A549 treated with AZD9567 at 1 μM for 4 hours (cell line): ENCODE measurements around the gene AMELX. TPM values are rescaled to one million over a fixed set of nuclear protein-coding genes. Genes with fewer than 3 reads are reported as not detected.

Experiments used
- total RNA-seq: library from RNA; stranded (reverse); fragments of 200-300 nt; extraction: Qiagen RNA extraction; gene quantifications from 5 replicates; pipeline ENCODE4 v1.2.3, GENCODE V29; 2022; ENCODE audit not compliant: insufficient read depth

The AMELX gene
- total RNA-seq, result not detected in 5 replicates

DNA sequence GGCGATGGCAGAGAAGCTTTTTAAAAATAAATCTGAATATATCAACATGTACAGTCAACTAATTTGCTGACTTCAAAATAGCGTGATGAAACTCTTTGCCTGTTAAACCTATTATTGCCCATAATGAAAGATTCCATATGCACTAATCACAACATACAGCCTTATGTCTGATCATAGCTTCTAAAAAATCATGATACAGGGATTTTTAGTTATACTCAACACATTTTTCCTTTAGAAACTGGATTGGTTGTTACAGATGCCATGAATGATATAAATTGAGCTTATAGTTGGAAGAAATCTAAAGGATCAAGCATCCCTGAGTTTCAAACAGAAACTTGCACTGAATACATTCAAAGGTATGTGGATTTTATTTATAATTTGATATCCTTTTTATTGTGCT lies at the start of gene AMELX:
Gene AMELX, plus strand, starts transcription at position 301 of the 400 bp plus-strand sequence. CDS start 1,376 bp downstream, outside the sequence.

Other genes with a start within 250 kb of the AMELX start
- 54.6 to 63.5 TPM (median 58.6 TPM) in 5 replicates for gene HCCS, start 182.1 kb upstream of the AMELX start, total RNA-seq